Measurements from ENCODE around the gene ECD.

Gene ECD

GRCh38 chr10:73167783-73168464, at the start of gene ECD, which contains the start of gene FAM149B1:
TSS of gene ECD (minus strand) at chr10:73168008. CDS start at chr10:73163937, 4,071 bp downstream.
TSS of gene FAM149B1 (plus strand) at chr10:73168119. CDS start at chr10:73168340, 221 bp downstream.
- peak; percentile 84 for DNase-seq (ENCODE audit: low read depth)

DNA sequence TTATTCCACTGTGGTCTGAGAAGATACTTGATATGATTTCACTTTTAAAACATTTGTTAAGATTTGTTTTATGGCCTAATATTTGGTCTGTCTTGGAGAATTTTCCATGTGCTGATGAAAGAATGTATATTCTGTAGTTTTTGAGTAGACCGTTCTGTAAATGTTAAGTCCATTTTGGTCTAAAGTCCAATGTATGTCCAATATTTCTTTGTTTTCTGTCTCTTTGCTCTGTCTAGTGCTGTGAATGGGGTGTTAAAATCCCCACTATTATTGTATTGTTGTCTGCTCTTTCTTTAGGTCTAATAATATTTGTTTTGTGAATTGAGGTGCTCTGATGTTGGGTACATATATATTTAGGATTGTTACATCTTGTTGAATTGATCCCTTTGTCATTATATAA, 47.9 kb upstream of the ECD start:
- no peak for DNase-seq (ENCODE audit: low read depth)

DNA sequence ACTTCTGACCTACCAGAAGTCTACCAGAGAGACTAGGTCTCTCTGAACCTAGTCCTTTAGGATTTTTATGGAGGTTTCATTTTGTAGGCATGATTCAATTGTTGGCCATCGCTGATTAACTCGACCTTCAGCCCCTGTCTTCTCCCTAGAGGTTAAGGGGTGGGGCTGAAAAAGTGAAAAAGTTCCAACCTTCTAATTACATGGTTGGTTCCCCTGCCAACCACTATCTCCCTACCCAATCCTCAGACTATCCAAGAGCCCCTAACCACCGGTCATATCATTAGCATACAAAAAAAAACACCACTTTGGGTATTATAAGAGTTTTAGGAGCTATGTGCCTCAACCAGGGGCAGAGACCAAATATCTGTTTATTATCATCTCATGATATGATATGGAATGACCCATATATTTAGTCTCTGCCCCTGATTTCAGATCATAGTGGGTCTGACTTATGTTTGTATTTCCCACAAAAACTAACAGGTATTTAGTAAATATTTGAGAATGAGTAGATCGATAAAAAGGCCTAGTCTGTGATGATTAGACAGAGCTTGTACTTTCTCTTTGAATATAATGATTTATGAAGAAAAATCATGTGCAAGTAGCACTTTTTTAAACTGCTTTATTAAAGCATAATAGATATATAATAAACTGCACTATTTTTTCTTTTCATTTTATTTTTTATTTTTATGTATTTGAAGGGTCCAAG, 43.5 kb upstream of the ECD start:
- no peak for DNase-seq (ENCODE audit: low read depth)

- no peak for DNase-seq (ENCODE audit: low read depth)
Observed at GRCh38 chr10:73210395-73211105, 42.7 kb upstream of the ECD start.

DNA sequence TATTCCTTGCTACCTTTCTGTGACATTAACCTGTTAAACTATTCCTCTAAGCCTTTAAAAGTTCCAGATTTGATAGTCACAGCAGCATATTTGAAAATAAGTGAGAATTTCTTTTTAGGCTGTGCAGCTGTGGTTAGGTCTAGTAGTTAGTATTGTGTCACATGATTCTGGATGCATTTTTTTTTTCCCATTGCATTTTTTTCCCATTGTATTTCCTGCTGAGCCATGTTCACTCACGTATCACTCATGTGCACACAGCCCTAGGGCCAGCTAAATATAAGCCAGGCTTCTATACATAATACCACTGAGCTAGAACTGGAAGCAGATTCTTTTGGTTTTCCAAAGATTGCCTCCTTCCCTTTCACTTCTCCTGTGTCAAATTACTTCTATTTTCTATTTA, 41.9 kb upstream of the ECD start:
- DNase-seq (ENCODE audit: low read depth) = no peak

GRCh38 chr10:73207883-73208282, 40.1 kb upstream of the ECD start:
- DNase-seq (ENCODE audit: low read depth) = no peak

DNA sequence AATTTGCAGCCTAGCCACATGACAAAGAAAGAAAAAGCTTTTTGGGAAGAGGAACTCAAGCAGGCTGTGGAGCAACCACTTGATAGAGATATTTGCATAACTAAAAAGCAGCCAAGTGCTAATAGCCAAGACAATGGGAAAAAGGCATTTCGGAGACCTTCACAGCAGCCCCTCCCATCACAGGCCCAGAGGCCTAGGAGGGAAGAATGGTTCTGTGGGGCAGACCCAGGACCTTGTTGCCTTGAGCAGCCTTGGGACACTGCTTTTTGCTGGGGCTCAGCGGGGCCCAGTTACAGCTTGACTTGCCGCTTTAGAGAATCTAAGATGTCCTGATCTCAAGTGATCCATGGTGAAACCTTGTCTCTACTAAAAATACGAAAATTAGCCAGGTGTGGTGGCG, 38.6 kb upstream of the ECD start:
- DNase-seq (ENCODE audit: low read depth) = no peak

- no peak for DNase-seq (ENCODE audit: low read depth)
Observed at GRCh38 chr10:73205890-73206289, 38.1 kb upstream of the ECD start.

- DNase-seq (ENCODE audit: low read depth) = no peak
Observed at GRCh38 chr10:73205081-73205480, 37.3 kb upstream of the ECD start.

GRCh38 chr10:73190188-73190587, 22.4 kb upstream of the ECD start:
- DNase-seq (ENCODE audit: low read depth) = no peak

- no peak for DNase-seq (ENCODE audit: low read depth)
Observed at GRCh38 chr10:73186266-73186665, 18.5 kb upstream of the ECD start.

DNA sequence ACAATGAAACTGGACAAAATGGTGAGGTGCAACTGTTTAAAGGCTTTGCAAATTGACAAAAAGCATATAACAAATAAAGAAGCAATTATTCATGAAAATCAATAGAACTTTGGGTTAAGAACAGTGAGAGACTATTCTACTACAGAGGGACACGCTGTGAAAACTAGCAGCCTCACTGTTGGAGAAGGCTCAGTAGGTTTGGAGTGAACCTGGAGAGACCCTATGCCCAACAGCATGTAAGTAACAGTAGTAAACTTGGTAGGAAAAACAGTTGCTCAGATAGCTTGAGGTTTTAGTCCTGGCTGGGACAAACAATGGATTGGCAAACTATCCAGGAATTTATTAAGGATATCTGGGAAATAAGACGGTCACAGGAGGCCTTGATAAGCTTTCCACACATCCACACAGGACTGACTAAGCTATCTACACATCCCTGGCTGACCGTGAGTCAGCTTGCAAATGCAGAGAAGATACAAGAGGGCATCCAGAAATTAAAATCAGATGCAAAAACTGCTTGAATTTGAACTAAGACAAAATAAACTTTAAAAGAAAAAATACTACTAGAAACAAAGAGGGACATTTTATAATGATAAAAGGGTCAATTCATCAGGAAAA, 16.0 kb upstream of the ECD start:
- DNase-seq (ENCODE audit: low read depth) = no peak

- no peak for DNase-seq (ENCODE audit: low read depth)
Observed at GRCh38 chr10:73182568-73182967, 14.8 kb upstream of the ECD start.

DNA sequence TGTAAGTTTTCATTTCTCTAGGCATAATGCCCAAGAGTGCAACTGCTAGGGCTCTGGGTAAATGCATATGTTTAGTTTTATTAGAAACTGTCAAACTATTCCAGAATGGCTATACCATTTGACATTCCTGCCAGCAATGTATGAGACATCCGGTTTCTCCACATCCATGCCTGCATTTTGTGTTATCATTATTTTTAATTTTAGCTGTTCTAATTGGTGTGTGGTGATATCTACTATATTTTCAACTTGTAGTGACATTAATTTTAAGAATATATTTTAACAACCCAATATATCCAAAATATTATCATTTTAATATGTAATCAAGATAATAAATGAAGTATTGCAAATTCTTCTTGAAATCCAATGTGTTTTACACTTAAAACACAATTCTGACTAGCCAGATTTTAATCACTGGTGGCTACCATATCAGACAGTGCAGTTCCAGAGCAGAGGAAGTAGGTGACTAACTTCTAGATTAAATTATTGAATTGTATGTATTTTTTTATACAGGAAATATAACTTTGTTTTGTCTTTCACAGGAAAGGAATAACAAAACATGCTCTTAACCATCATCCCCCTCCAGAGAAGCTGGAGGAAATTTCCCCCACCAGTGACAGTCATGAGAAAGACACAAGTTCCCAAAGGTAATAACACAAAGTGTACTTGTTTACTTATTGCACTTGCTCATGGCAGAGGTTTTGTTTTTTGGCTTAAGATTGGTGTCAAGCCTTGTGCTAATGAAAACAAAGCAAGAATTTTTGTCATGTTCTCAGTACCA, 6.5 kb upstream of the ECD start:
- no peak for DNase-seq (ENCODE audit: low read depth)

DNA sequence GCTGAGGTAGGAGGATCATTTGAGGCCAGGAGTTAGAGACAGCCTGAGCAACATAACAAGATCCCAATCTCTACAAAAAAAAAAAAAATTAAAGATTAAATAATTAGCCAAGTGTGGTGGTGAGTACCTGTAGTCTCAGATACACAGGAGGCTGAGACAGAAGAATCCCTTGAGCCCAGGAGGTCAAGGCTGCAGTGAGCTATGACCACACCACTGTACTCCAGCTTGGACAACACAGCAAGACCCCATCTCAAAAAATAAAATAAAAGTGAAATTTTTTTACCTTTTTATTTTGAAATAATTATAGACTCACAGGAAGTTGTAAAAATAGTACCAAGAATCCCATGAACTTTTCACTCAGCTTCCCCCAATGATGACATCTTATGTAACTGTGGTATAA, 5.1 kb upstream of the ECD start:
- DNase-seq (ENCODE audit: low read depth) = no peak

DNA sequence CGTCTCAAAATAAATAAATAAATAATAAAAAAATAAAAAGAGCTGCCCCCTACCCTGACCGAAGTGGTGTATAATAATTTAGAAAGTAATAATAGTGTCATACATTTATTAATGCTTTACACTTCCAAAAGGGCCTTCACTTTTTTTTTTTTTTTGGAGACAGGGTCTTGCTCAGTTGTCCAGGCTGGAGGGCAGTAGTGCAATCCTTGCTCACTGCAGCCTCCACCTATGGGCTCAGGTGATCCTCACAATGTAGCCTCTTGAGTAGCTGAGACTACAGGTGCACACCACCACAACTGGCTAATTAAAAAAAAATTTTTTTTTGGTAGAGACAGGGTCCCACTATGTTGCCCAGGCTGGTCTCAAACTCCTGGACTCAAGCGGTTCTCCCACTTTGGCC, 1.5 kb upstream of the ECD start:
- no peak for DNase-seq (ENCODE audit: low read depth)

- no peak for DNase-seq (ENCODE audit: low read depth)
Observed at GRCh38 chr10:73168465-73168803, 626 bp upstream of the ECD start.

GRCh38 chr10:73167458-73167782, 388 bp downstream of the ECD start:
- DNase-seq (ENCODE audit: low read depth) = no peak

DNA sequence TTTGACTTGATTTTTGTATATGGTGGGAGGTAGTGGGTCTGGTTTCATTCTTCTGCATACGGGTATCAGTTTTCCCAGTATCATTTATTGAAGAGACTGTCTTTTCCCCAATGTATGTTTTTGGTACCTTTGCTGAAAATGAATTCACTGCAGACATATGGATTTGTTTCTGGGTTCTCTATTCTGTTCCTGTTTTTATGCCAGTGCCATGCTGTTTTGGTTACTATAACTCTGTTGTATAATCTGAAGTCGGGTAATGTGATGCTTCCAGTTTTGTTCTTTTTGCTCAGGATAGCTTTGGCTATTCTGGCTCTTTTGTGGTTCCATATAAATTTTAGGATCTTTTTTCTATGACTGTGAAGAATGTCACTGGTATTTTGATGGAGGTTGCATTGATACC, 836 bp downstream of the ECD start:
- DNase-seq (ENCODE audit: low read depth) = no peak

GRCh38 chr10:73163096-73163495, 4.7 kb downstream of the ECD start:
- DNase-seq (ENCODE audit: low read depth) = no peak

- DNase-seq (ENCODE audit: low read depth) = no peak
Observed at GRCh38 chr10:73161662-73162061, 6.1 kb downstream of the ECD start.

DNA sequence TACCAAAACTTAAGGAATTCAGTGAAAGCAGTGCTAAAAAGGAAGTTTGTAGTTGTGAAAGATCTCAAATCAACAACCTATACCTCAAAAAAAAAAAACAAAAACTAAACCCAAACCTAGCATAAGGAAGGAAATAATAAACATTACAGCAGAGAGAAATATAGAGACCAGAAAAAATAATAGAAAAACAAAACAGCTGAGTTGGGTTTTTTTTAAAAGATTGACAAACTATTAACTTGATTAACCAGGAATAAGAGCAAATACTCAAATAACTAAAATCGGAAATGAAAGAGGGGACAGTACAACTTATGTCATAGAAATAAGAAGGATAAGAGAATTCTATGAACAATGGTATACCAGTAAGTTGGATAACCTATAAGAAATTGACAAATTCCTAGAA, 6.7 kb downstream of the ECD start:
- no peak for DNase-seq (ENCODE audit: low read depth)

Measured in activated T-cell treated with anti-CD3 and anti-CD28 coated beads for 1 hour (primary cell).